CD1c-positive myeloid dendritic cell (primary cell): ENCODE data around the gene ARHGEF37.
A peak's percentile ranks its signal among the peaks of the same experiment; 100 is the strongest.
"Not testable (repeated sequence)": the region's sequence is repeated elsewhere in the genome, so short reads cannot be mapped to it uniquely, and the experiment has no call there.

Source experiments
- DNase-seq: peaks from one replicate; pipeline ENCODE4 v3.0.0-alpha.2; 2016; ENCODE audit errors: extremely low spot score

Gene ARHGEF37

DNA sequence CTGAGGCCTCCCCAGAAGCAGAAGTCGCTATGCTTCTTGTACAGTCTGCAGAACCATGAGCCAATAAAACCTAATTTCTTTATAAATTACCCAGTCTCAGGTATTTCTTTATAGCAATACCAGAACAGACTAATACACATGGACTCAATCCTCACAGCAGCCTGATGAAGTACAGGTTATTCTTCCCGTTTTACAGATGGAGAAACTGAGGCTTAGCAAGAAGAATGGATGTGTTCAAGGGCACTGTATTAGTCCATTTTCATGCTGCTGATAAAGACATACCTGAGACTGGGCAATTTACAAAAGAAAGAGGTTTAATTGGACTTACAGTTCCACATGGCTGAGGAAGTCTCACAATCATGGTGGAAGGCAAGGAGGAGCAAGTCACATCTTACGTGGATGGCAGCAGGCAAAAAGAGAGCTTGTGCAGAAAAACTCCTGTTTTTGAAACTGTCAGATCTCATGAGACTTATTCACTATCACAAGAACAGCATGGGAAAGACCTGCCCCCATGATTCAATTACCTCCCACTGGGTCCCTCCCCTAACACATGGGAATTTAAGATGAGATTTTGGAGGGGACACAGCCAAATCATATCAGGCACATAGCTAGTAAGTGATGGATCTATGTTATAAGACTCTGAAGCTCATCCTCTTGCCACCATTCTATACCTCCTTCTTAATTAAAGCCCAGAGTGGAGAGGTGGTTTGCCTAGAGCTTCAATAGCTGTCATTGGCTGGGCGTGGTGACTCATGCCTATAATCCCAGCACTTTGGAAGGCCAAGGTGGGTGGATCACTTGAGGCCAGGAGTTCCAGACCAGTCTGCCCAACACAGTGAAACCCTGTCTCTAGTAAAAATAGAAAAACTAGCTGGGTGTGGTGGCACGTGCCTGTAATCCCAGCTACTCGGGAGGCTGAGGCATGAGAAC, 67.4 kb downstream of the ARHGEF37 start:
- not testable (repeated sequence) for DNase-seq

DNA sequence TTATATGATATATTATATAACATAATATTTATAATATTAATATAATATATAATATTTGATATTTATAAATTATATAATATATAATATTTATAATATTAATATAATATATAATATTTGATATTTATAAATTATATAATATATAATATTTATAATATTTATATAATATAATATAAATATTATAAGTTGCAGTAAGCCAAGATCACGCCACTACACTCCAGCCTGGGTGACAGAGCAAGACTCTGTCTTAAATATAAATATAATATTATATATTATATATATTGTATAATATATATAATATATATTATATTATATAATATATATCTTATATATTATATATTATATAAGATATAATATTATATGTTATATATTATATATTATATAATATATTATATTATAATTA, 68.4 kb downstream of the ARHGEF37 start:
- DNase-seq, result not testable (repeated sequence)

DNA sequence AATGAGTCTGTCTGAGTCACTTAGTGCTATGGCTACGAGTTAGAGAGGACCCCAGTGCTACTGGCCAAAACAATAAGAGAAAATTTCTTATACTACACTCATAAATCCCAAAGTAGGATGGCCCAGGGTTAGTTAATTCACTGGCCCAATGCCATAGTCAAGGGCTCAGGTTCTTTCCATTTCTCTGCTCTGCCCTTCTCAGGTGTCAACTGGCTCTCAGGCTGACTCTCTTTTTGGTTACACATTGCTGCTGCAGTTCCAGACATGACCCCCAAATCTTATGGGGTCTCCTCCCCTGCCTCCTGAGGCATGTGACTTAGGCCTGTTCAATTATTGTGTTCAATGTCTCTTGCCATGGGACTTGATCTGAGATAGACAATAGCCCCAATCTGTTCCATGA, 70.4 kb downstream of the ARHGEF37 start:
- no peak for DNase-seq

DNA sequence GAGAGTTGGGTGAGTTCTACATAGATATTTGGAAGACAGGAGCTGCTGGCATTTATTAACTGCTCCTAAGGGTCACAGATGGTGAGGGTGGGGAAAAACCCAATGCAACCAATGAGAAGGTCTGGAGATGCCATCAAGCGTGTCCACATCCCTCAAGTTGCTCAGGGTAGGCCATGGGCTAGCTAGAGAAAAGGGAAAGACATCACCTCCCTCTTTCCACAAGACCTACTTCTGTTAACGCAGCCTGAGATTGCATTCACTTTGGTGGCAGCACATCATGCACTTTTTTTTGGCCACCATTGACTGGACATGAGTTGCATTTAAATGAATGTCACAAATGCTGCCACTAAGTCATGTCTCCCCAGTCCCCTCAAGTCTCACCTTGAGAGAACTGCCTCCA, 71.4 kb downstream of the ARHGEF37 start:
- no peak for DNase-seq

DNA sequence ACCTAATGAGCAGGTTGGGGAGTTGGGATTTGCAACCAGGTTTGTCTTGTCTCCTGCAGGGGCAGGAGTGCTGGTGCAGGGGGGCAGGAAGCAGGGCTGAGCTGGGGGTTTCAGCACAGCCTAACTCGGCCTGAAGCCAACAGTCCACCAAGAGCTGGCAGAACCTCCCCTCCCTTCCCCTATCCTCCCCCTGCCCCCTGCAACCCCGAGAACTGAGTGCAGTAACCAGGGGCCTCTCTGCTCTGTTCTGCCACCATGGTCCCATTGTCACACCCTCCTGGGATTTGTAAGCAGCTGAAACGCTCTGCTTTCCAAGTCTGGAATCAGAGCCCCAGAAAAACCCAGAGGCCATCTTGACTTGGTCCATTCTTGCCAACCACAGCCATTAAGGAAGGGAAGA, 72.9 kb downstream of the ARHGEF37 start:
- no peak for DNase-seq

DNA sequence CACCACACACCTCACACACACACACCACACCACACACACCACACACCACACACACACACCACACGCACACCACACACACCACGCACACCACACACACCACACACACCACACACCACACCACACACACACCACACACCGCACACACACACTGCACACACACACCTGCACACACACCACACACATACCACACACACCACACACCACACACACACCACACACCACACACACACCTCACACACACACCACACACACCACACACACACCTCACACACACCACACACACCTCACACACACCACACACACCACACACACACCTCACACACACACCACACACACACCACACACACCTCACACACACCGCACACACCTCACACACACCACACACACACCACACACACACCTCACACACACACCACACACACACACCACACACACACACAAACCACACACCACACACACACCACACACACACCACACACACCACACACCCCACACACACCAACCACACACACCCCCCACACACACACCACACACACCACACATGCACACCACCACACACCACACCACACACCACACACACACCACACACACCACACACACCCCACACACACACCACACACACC, 73.7 kb downstream of the ARHGEF37 start:
- no peak for DNase-seq

DNA sequence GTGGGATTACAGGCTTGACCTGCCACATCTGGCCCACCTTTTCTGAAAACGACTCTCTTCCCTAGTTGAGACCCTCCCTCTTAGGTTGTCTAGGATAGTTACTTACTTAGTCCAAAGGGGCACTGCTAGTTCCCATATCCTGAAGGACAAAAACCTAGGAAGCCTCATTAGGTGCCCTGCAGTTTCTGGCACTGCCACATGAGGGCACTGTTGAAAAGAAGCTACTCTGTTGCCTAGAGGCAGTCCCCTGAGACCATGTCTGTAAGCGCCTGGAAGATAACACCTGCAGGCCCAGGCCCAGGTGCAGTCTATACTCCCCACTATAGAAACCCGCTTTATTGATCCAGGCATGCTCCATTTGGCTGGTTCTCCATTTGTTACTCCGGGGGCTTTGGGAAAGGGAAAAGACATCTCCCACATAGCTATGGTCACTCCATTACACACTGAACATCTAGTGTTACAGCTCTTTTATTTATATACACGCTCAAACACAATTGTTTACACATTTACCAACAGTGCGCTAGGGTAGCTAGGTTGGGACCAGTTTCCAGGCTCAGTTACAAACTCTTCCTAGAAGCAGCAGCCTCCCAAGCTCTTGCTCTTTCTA, 75.4 kb downstream of the ARHGEF37 start:
- DNase-seq, result peak; percentile 74

DNA sequence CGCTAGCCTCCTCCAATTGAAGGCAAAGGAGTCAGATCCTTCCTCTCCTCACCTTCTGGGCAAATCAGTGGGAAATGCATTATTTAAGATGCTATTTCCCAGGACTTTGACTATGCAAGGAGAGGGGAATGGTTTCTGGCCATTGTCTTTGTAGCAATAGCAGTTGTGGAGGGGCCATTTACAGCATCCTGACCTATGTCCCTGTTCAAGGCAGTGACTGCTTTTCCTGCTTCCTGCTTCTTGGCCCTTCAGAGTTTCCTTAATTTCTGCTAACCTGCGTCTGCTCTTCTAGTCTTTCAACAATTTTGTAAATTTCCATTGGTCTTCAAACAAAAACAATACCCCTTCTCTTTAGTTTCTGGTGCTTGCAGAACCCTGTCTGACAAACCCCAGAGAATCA, 76.0 kb downstream of the ARHGEF37 start:
- no peak for DNase-seq

DNA sequence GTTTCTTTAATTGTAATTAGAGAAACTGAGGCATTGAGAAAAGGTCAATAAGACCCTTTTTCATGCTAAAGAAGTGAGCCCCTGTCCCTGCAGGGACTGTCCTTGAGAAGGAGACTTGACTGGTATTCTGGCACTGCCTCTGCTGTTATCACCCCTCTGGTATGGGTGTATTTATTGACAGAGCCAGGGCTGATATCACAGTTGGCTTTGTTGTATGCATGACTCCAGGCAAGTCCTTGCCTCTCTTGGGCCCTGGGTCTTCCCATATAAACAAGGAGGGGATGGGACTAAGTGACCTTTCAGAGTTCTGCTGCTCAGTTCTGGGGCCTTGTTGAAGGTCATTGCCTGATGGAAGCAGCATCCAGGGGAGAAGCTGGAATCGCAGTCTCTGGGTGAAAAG, 77.0 kb downstream of the ARHGEF37 start:
- DNase-seq, result no peak

DNA sequence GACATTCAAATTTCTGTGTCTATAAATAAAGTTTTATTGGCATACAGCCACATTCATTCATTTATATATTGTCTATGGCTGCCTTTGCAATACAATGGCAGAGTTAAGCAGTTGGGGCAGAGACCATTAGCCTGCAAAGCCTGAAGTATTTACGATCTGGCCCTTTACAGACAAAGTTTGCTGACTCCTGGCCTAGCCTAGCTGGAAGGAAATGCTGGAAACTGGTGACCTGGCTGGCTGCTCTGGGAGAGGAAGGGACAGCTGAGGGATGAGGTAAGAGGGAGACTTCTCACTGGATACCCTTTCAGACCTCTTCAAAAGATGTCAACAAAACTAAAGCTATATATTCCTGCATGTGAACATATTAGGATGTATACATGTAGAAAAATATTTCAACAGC, 82.8 kb downstream of the ARHGEF37 start:
- no peak for DNase-seq

DNA sequence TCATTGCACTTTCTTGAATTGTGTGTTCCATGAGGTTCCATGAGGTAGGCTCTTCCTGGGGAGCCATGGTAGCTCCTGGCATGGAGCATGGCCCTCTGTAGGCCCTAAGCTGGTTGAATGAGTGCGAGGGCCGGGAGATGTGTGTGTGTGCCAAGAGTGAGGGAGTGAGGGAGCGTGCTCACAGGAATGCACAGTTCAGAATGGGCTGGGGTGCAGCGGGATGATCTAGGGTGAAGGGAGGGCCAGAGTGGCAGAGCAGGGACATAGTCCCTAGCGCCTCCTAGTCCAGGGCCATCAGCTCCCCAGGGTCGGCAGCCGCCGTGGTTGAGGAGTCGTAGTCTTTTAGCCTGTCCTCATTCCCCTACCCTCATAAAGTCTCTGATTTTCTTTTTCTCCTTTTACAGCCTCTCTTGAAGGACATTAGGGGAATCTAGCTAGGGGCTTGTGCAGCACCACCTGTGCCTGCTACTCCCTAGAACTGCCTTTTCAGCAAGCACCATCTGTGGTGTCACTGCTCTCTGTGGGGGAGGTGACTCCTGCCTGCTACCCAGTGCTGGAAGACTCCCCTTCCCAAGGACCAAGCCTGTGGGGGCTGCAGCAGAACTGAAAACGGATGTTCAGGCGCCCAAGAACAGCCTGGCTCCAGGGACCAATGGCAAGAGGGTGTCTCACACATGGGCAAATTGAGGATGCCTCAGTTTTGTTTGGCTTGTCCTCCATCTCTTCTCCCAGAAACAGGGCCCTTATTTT, 83.5 kb downstream of the ARHGEF37 start:
- DNase-seq, result no peak

DNA sequence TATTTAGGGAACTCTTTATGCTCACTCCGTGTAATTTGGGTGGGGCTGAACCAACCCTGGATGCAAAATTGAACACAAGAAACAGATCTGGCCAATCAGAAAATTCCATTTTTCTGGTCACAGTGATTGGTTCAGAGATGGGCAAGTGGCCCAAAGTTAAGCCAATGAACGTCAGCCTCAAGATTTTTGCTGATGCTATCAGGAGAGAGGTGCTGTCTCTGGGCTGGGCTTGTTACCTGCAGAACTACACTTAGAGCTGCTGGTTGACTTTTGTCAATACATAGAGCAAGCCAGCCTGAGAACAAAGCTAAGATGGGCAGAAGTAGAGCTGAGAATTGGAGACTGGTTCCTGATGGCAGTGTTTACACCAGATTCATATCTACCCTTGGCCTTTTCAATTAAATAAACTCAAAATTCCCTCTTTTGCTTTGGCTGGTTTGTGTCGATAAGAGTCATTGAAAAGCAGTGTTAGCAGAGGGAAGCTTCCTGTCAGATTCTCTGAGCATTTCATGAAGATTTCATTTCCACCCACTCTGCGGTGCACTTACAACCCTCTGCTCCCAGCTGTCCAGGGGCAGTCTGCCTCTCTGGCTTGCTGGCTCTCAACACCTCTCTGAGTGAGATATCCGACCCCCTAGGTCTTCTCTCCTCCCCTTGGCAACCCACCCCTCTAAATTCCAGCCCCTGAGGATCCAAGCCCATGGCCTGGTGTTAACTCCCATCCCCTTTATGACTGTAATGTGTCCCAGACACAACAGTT, 84.3 kb downstream of the ARHGEF37 start:
- peak; percentile 39 for DNase-seq

DNA sequence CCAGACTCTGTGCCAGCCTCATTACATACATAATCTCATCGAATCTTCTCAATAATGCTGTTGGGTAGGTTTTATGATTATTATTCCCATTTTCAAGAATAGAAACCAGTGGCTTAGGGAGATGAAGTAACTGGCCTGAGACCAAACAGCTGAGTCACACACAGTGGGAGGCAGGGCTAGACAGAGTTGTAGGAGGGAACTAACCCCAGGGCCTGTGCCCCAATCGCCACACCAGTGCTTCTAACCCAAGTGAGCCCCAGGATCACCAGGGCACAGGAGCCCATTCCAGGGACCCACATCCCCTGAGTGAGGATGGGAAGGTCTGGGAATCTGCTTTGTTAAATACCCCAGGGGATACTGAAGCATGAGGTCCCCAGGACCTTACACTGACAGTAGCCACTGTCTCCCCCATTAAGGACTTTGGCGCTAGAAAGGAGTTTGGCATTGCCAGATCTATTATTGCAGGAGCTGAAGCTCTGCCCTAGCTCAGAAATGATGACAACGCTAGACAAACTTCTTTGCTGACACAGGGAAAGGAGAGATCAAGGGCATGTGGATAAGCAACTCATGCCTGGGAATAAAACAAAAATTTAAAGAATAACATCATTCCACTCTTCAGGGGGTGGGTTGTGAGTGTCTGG, 85.0 kb downstream of the ARHGEF37 start:
- DNase-seq, result peak; percentile 77

DNA sequence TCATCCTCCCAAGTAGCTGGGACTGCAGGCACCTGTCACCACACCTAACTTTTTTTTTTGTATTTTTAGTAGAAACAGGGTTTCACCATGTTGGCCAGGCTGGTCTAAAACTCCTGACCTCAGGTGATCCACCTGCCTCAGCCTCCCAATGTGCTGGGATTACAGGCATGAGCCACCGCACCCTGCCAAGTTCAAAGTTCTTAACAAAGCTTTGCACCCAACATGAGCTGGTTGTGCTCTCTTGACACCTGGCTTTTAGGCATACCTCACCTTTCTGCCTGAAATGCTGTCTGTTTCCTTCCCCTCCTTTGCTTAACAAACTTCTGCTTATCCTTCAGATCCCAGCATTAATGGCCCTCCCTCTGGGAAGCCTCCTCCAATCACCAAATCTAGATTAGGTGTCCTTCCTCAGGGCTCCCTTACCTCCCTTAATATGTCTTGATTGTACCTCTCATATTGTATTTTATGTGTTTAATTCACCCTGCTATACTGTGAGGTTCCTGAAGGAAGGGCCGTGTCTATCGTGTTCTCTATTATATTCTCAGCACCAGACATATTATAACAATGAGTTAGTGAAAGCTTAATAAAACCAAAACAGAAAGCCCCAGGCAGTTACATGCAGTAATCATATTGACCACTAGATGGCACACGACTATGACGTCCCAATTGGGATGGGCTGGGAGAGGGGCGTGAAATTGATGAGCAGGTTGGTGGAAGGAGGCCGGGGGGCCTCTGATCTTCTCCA, 86.0 kb downstream of the ARHGEF37 start:
- DNase-seq, result peak; percentile 55

DNA sequence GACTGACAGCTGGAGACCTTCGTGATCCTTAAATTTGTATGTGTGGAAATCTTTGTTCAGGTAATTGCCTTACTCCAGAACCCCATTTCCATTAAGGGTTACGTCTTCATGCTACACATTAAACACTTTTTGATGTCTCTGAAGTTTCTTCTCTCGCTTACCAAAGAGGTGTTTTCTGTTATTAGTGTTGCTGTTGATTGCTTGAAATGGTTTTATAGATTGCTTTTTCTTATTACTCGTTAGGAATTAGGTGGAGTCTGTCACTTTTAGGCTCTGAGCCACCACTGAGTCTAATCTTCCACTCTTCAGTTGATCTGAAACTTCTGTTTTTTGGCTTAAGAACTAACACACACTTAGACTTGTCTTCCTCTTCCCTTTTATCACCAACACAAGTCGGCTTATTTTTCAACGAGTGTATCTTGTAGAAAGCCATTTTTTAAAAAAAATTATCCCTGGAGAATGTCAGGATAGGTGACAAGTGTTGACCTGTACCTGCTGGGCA, 86.6 kb downstream of the ARHGEF37 start:
- DNase-seq, result peak; percentile 62

DNA sequence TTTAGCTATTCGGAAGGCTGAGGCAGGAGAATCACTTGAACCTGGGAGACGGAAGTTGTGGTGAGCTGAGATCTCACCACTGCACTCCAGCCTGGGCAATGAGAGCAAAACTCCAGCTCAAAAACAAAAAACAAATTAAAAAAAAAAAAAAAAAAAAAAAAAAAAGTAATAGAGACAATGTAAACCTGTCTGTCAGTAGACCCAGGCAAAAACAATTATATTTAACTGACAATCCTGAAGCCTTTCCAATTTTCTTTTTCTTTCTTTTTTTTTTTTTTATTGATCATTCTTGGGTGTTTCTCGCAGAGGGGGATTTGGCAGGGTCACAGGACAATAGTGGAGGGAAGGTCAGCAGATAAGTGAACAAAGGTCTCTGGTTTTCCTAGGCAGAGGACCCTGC, 88.0 kb downstream of the ARHGEF37 start:
- DNase-seq, result not testable (repeated sequence)

DNA sequence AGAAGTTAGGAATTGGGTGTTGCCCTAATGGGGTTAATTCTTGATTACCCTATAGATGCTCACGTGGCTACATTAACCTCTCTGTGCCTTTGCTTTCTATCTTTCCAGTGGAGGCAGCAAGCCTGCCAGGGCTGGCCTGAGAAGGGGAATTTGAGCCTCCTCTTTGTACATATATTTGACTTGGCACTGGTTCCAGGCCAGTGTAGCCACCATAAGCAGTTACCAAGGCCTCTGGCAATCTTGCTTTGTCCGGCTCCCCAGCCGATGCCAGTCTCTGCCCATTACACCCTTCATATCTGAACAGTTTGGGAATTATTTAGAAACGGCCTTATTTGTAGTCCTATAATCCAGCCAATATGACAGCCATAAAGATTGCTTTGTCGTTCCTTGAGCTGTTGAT, 90.2 kb downstream of the ARHGEF37 start:
- no peak for DNase-seq

DNA sequence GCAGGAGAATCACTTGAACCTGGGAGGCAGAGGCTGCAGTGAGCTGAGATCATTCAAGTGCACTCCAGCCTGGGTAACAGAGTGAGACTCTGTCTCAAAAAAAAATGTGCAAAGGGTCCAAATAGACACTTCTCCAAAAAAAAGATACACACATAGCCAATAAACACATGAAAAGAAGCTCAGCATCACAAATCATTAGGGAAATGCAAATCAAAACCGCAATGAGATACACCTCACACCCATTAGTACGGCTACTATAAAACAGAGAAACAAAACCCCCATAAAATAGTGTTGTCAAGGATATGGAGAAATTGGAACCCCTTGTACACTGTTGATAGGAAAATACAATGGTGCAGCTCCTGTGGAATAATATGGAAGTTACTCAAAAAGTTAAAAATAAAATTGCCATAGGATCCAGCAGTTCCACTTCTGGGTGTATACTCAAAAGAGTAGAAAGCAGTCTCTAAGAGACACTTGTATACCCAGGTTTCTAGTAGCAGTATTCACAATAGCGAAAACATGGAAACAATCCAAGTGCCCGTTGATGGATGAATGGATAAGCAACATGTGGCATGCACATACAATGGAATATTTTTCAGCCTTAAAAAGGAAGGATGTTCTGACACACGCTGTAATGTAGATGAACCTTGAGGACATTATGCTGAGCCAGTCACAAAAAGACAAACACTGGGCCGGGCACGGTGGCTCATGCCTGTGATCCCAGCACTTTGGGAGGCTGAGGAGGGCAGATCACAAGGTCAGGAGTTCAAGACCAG, 91.6 kb downstream of the ARHGEF37 start:
- DNase-seq, result no peak

DNA sequence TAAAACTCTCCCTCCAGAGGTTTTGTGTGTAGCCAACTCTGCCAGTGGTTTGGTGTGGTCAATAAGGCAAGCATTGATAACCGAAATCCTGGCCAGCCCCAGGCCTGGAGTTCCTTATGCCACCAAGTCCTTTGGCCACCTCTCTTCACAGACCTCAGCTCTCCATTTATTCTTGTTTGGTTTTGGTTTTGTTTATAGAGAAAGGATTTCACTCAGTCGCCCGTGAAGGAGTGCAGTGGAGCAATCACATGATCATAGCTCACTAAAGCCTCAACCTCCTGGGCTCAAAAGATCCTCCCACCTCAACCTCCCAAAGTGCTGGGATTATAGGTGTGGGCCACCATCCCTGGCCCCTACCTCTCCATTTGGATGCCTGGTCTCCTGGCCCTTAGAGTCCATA, 93.4 kb downstream of the ARHGEF37 start:
- DNase-seq, result no peak
